ENCODE results near the gene ARHGEF17. TPM values are rescaled to one million over a fixed set of nuclear protein-coding genes. Genes with fewer than 3 reads are reported as not detected.

ARHGEF17 gene
- total and polyA plus RNA-seq, 5 donors: 34.0 to 53.8 (median 49.2) TPM

GRCh38 chr11:73392108-73393010 lies 84.3 kb downstream of the ARHGEF17 start:
- Histone ChIP-seq H3K27me3 (ENCODE audit: control insufficient read depth, insufficient read depth) (no peaks in the 10 kb centered on the region), H3K4me3 (ENCODE audit: low read length) (no peak overlapping the region), H3K4me1 (ENCODE audit: control insufficient read depth, insufficient read depth, low read length) (peaks cover 9% of the 10 kb centered on the region), H3K9me3 (ENCODE audit: control insufficient read depth, low read length) (no peaks in the 10 kb centered on the region), H3K27ac (ENCODE audit: low read length) (no peak overlapping the region)
- intact Hi-C loops (cut with DNase I): loop anchor here in 3 of 4 donors (5.0 kb wide), 2 partner anchors 40 to 95 kb away; no protein-coding TSS in a partner anchor
- 92% methylated on average over 31 of the region's 31 CpGs for WGBS
- ATAC-seq (no peak), DNase-seq (peak in 2 of 3 donors; percentile 43 to 65)

- Histone ChIP-seq H3K27ac (ENCODE audit: low read length) (no peak overlapping the region), H3K9me3 (ENCODE audit: control insufficient read depth, low read length) (no peaks in the 10 kb centered on the region), H3K27me3 (ENCODE audit: control insufficient read depth, insufficient read depth) (no peaks in the 10 kb centered on the region), H3K4me3 (ENCODE audit: low read length) (no peak overlapping the region), H3K4me1 (ENCODE audit: control insufficient read depth, insufficient read depth, low read length) (peaks cover 4% of the 10 kb centered on the region)
- intact Hi-C loops (cut with DNase I): loop anchor here in 3 of 4 donors (5.0 kb wide), 2 partner anchors 41 to 96 kb away; no protein-coding TSS in a partner anchor
- whole genome bisulfite sequencing: 80% methylated on average over 7 of the region's 7 CpGs
- DNase-seq (peak in 1 of 3 donors; percentile 41), ATAC-seq (no peak)
Measured at GRCh38 chr11:73393011-73393380, 84.9 kb downstream of the ARHGEF17 start.

- intact Hi-C loops (cut with DNase I): loop anchor here in 3 of 4 donors (5.0 kb wide), 2 partner anchors 41 to 96 kb away; no protein-coding TSS in a partner anchor
- H3K4me1 ChIP-seq (ENCODE audit: control insufficient read depth, insufficient read depth, low read length): no peaks in the 10 kb centered on the region
Measured at GRCh38 chr11:73393479-73394415, 85.7 kb downstream of the ARHGEF17 start.

GRCh38 chr11:73394416-73395296 lies 86.6 kb downstream of the ARHGEF17 start:
- intact Hi-C loops (cut with DNase I): loop anchor here in 3 of 4 donors (5.0 kb wide), 2 partner anchors 42 to 97 kb away; no protein-coding TSS in a partner anchor
- no peaks in the 10 kb centered on the region for H3K9me3 ChIP-seq (ENCODE audit: control insufficient read depth, low read length)
- DNase-seq: peak; percentile 13 to 62 (median 48)
- H3K27me3 ChIP-seq (ENCODE audit: control insufficient read depth, insufficient read depth): no peaks in the 10 kb centered on the region
- H3K27ac ChIP-seq (ENCODE audit: low read length): no peak overlapping the region
- no peak overlapping the region for H3K4me3 ChIP-seq (ENCODE audit: low read length)
- H3K4me1 ChIP-seq (ENCODE audit: control insufficient read depth, insufficient read depth, low read length): no peaks in the 10 kb centered on the region
- no peak for ATAC-seq
- 92% methylated on average over 34 of the region's 34 CpGs for WGBS

More at GRCh38 chr11:73393479-73394415, 85.7 kb downstream of the ARHGEF17 start:
- Histone ChIP-seq H3K27ac (ENCODE audit: low read length) (no peak overlapping the region), H3K9me3 (ENCODE audit: control insufficient read depth, low read length) (no peaks in the 10 kb centered on the region), H3K27me3 (ENCODE audit: control insufficient read depth, insufficient read depth) (no peaks in the 10 kb centered on the region), H3K4me3 (ENCODE audit: low read length) (no peak overlapping the region)
- peak; percentile 76 to 90 (median 88) for DNase-seq
- peak; percentile 52 to 62 for ATAC-seq
- WGBS: 71% methylated on average over 16 of the region's 16 CpGs

GRCh38 chr11:73395297-73396208 lies 87.5 kb downstream of the ARHGEF17 start:
- no peak overlapping the region for H3K4me3 ChIP-seq (ENCODE audit: low read length)
- no peaks in the 10 kb centered on the region for H3K27me3 ChIP-seq (ENCODE audit: control insufficient read depth, insufficient read depth)
- WGBS: 91% methylated on average over 22 of the region's 22 CpGs
- H3K9me3 ChIP-seq (ENCODE audit: control insufficient read depth, low read length): no peaks in the 10 kb centered on the region
- no peak overlapping the region for H3K27ac ChIP-seq (ENCODE audit: low read length)
- ATAC-seq (no peak), DNase-seq (peak; percentile 11 to 66 (median 47))
- no peaks in the 10 kb centered on the region for H3K4me1 ChIP-seq (ENCODE audit: control insufficient read depth, insufficient read depth, low read length)
- intact Hi-C loops (cut with DNase I): no loop called here

DNA sequence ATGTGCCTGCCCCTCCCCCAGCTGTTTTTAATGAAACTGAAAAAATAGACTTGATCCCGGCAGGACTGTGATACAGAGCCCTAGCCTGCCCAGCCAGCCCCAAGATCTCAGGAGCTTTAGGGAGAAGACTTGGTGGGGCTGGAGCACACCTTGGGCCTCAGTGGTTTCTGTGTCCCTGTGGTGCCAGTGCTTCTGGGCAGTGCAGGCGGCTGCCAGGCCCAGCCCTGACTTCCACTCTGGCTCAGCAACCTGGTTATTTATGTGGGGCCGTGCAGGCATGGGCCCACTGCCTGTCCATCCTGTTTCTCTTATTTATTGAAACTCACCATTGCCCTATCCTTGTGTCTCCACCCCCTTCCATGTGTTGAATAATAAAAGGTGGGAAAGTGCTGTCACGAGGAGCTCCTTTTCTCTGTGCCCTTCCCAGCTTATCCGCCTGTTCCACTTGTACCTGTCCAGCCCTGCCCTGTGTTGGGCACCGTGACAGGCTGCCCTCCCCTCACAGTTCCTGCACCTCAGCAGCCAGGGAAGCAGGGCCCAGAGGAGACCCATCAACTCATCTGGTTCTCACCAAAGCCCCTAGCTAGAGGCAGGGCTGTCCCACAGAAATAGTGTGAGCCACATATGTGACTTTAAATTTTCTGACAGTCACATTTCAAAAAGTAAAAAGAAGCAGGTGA lies 88.3 kb downstream of the ARHGEF17 start:
- DNase-seq (peak in 2 of 3 donors; percentile 11 to 44), ATAC-seq (no peak)
- intact Hi-C loops (cut with DNase I): no loop called here
- Histone ChIP-seq H3K4me1 (ENCODE audit: control insufficient read depth, insufficient read depth, low read length) (no peaks in the 10 kb centered on the region), H3K27me3 (ENCODE audit: control insufficient read depth, insufficient read depth) (no peaks in the 10 kb centered on the region), H3K4me3 (ENCODE audit: low read length) (no peak overlapping the region), H3K9me3 (ENCODE audit: control insufficient read depth, low read length) (no peaks in the 10 kb centered on the region), H3K27ac (ENCODE audit: low read length) (no peak overlapping the region)
- 84% methylated on average over 6 of the region's 6 CpGs for WGBS

DNA sequence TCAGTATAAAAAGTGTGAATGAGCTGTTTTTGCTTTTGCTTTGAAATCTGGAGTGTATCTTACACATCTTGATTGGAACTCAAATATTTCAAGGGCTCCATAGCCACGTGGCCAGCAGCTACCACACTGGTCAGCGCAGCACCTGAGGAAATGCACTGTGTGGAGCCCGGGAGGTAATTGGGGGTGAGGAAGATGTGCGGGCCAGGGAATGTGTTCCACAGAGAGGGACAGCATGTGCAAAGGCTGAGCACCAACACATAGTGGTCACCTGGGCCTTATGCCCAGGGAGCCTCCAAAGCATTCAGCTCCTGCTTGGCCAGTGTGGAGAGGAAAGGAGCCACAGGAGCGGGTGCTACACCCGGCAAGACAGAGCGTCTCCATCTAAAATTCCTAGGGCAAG lies 88.9 kb downstream of the ARHGEF17 start:
- Histone ChIP-seq H3K4me1 (ENCODE audit: control insufficient read depth, insufficient read depth, low read length) (no peaks in the 10 kb centered on the region), H3K27me3 (ENCODE audit: control insufficient read depth, insufficient read depth) (no peaks in the 10 kb centered on the region), H3K27ac (ENCODE audit: low read length) (no peak overlapping the region), H3K4me3 (ENCODE audit: low read length) (no peak overlapping the region), H3K9me3 (ENCODE audit: control insufficient read depth, low read length) (no peaks in the 10 kb centered on the region)
- DNase-seq (peak; percentile 18 to 65 (median 40)), ATAC-seq (peak in 1 of 2 donors; percentile 15)
- intact Hi-C loops (cut with DNase I): no loop called here
- WGBS: 69% methylated on average over 7 of the region's 7 CpGs

- no peak overlapping the region for H3K27ac ChIP-seq (ENCODE audit: low read length)
- WGBS: 90% methylated on average over 8 of the region's 8 CpGs
- no peaks in the 10 kb centered on the region for H3K4me1 ChIP-seq (ENCODE audit: control insufficient read depth, insufficient read depth, low read length)
- no peak overlapping the region for H3K4me3 ChIP-seq (ENCODE audit: low read length)
- H3K9me3 ChIP-seq (ENCODE audit: control insufficient read depth, low read length): no peaks in the 10 kb centered on the region
- ATAC-seq (no peak), DNase-seq (peak in 1 of 3 donors; percentile 6)
- no peaks in the 10 kb centered on the region for H3K27me3 ChIP-seq (ENCODE audit: control insufficient read depth, insufficient read depth)
- intact Hi-C loops (cut with DNase I): no loop called here
Measured at GRCh38 chr11:73397468-73398131, 89.5 kb downstream of the ARHGEF17 start.

GRCh38 chr11:73398132-73398526 lies 90.1 kb downstream of the ARHGEF17 start:
- Histone ChIP-seq H3K4me1 (ENCODE audit: control insufficient read depth, insufficient read depth, low read length) (no peaks in the 10 kb centered on the region), H3K27ac (ENCODE audit: low read length) (no peak overlapping the region), H3K9me3 (ENCODE audit: control insufficient read depth, low read length) (no peaks in the 10 kb centered on the region), H3K27me3 (ENCODE audit: control insufficient read depth, insufficient read depth) (no peaks in the 10 kb centered on the region), H3K4me3 (ENCODE audit: low read length) (no peak overlapping the region)
- intact Hi-C loops (cut with DNase I): no loop called here
- 76% methylated on average over 5 of the region's 5 CpGs for WGBS
- peak in 1 of 3 donors; percentile 2 for DNase-seq
- ATAC-seq: no peak
